Upper lobe of left lung (tissue), 6 donors: ENCODE data around the gene AHSG. TPM values are rescaled to one million over a fixed set of nuclear protein-coding genes. Genes with fewer than 3 reads are reported as not detected.

Experiments used
- ATAC-seq, 2 donors: fragments of 200-7000 bp; cut with Tn5 transposase; one replicate each; pipeline ENCODE4 v1.9.1; 2022; ENCODE audit warnings: mild to moderate bottlenecking in 2 of 2, moderate library complexity in 2 of 2; ENCODE audit not compliant: low FRiP score in 2 of 2
- DNase-seq, 2 donors: peaks; one replicate each; pipeline ENCODE4 v3.0.0-alpha.2; 2019 to 2020
- H3K27ac ChIP-seq, 4 donors: fragments of 200-600 bp; sonication (generic); one replicate each; pipeline ENCODE4 v1.5.1; 2016 to 2019
- H3K27me3 ChIP-seq, 4 donors: fragments of 200-600 bp; sonication (generic); one replicate each; pipeline ENCODE4 v1.5.1; 2017 to 2019
- H3K36me3 ChIP-seq, 4 donors: fragments of 200-600 bp; sonication (generic); one replicate each; pipeline ENCODE4 v1.5.1; 2016 to 2019
- H3K4me1 ChIP-seq, 4 donors: fragments of 200-600 bp; sonication (generic); one replicate each; pipeline ENCODE4 v1.5.1; 2018 to 2019
- H3K4me3 ChIP-seq, 4 donors: fragments of 200-600 bp; sonication (generic); one replicate each; pipeline ENCODE4 v1.5.1; 2017 to 2019; ENCODE audit warnings: mild to moderate bottlenecking in 2 of 4, moderate library complexity in 1 of 4
- H3K9me3 ChIP-seq, 4 donors: fragments of 200-600 bp; sonication (generic); one replicate each; pipeline ENCODE4 v1.5.1; 2018 to 2019
- EP300 ChIP-seq, 4 donors: sonication (generic); formaldehyde crosslinking; IDR thresholded peaks; one replicate each; pipeline ENCODE4 v1.5.1; 2017; ENCODE audit warnings: antibody characterized with exemption in 4 of 4, control low read depth in 2 of 4
- POLR2A ChIP-seq, 4 donors: fragments of 450-650 bp; IDR thresholded peaks; one replicate each; pipeline ENCODE4 v1.5.1; 2016 to 2017; ENCODE audit warnings: antibody characterized with exemption in 4 of 4, mild to moderate bottlenecking in 2 of 4
- POLR2AphosphoS5 ChIP-seq, 2 donors: sonication (generic); formaldehyde crosslinking; IDR thresholded peaks; one replicate each; pipeline ENCODE4 v1.5.1; 2017; ENCODE audit warnings: antibody characterized with exemption in 2 of 2
- WGBS, 2 donors: methylation state at CpG; one replicate each; pipeline ENCODE4 v1.1.5; 2017 to 2018; 5-methylcytosine and 5-hydroxymethylcytosine counted together
- total RNA-seq, 6 donors: library from RNA; depleted of rRNA in 4 of 6; stranded (reverse); fragments of >200 nt in 4 of 6; gene quantifications; one replicate each; pipeline versions ENCODE4 v1.1.0 to v1.2.1, GENCODE V29; 2016 to 2021
- TF ChIP-seq, protein P1 (sequence below), 6 experiments: fragments of 450-650 bp in 4 of 6; fragments of 200-600 bp in 2 of 6; sonication (generic) in 2 of 6; IDR thresholded peaks; one replicate each; pipeline ENCODE4 v1.5.1; 2016 to 2019; ENCODE audit warnings: antibody characterized with exemption in 6 of 6
- donor health status: DM: no; HTN: no; CAD: no; lungs with moderate emphysema.
- donor health status: DM: no; HTN: yes; CAD: no; lungs with severe emphysema.

AHSG gene
- total RNA-seq, 6 donors from 2014 or later, result 1.1 to 1.5 TPM; not detected in 4

DNA sequence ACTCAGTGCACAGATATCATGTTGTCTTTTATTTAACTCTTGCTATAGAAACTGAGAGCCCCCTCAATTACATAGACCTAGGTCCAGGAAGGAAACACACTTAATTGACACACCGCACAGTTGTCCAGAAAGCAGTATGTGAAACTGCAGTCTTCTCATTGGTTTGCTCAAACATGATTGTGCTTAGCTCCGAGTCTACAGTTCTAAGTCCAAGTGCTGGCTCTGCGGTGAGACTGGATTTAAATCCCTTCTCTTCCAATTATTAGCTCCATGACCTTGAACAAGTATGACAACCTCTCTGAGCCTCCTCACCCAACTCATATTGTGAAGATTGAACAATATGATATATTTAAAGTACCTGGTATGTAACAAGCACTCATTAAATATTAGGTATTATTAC is 19.0 kb upstream of the AHSG start:
- no peak overlapping the region for H3K27ac ChIP-seq
- WGBS, 2 donors, result 93 to 94% methylated on average over 3 of the region's 3 CpGs
- H3K9me3 ChIP-seq, result no peaks in the 10 kb centered on the region
- no peaks in the 10 kb centered on the region for H3K36me3 ChIP-seq
- no peaks in the 10 kb centered on the region for H3K4me1 ChIP-seq
- no peak overlapping the region for H3K4me3 ChIP-seq
- DNase-seq, result no peak
- ATAC-seq, result no peak
- H3K27me3 ChIP-seq, result no peaks in the 10 kb centered on the region
- TF ChIP-seq, protein P1, sequence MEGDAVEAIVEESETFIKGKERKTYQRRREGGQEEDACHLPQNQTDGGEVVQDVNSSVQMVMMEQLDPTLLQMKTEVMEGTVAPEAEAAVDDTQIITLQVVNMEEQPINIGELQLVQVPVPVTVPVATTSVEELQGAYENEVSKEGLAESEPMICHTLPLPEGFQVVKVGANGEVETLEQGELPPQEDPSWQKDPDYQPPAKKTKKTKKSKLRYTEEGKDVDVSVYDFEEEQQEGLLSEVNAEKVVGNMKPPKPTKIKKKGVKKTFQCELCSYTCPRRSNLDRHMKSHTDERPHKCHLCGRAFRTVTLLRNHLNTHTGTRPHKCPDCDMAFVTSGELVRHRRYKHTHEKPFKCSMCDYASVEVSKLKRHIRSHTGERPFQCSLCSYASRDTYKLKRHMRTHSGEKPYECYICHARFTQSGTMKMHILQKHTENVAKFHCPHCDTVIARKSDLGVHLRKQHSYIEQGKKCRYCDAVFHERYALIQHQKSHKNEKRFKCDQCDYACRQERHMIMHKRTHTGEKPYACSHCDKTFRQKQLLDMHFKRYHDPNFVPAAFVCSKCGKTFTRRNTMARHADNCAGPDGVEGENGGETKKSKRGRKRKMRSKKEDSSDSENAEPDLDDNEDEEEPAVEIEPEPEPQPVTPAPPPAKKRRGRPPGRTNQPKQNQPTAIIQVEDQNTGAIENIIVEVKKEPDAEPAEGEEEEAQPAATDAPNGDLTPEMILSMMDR (IDR thresholded peaks at IDR 0.05), result no peak
- no peak for TF ChIP-seq POLR2A (IDR thresholded peaks at IDR 0.05)

DNA sequence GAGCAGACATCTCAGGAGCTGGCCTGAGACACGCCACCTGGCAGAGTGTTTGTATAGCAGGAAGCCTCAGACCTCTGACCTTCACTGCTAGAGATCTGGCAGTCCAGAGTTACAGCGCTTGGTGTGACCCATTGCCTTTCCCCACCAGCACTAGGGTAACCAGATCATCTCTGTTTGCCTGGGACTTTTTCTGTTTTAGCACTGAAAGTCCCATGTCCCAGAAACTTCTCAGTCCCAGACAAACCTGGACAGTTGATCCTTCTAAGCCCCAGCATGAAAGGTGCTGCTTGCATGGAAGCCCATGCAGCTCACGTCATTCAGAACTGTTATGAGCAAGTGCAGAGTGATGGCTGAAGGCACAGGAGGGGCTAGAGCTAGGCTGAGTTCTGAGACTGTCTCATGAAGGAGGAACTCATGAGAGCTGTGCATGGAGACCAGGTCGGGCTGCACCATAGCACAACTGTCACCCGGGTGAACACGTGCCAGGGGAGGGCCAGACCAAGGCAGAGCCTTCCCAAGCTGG is 18.2 kb upstream of the AHSG start:
- Histone ChIP-seq H3K4me3 (no peak overlapping the region), H3K9me3 (no peaks in the 10 kb centered on the region), H3K4me1 (no peaks in the 10 kb centered on the region), H3K36me3 (no peaks in the 10 kb centered on the region), H3K27me3 (no peaks in the 10 kb centered on the region), H3K27ac (no peak overlapping the region)
- no peak for DNase-seq
- no peak for ATAC-seq
- TF ChIP-seq EP300 (IDR thresholded peaks at IDR 0.05) (no peak), POLR2A (IDR thresholded peaks at IDR 0.05) (no peak)
- TF ChIP-seq, protein P1 (IDR thresholded peaks at IDR 0.05), result no peak
- 73 to 81% methylated on average over 6 of the region's 6 CpGs for WGBS, 2 donors

DNA sequence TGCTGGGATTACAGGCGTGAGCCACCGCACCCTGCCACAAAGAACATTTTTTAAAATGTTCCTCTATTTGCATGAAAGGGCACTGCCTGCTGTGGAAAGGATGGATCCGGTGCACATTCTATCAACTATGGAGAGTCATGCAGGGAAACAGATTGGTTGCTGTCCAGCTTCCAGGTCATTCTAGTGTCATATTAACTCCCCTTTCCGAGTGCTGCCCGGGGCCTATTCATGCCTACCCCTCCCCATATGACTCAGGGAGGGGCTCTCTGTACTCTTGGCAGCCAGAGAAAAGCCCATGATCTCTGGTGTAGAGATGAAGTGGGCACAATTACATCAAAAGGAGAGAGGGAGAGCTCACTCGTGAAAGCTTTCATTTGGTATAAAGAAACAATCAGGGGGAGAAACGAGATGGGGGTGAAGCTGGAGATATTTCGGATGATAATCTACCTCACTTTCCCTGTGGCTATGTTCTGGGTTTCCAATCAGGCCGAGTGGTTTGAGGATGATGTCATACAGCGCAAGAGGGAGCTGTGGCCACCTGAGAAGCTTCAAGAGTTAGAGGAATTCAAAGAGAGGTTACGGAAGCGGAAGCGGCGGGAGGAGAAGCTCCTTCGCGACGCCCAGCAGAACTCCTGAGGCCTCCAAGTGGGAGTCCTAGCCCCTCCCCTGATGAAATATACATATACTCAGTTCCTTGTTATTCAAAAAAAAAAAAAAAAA is 16.1 kb upstream of the AHSG start:
- whole genome bisulfite sequencing, 2 donors, result 55 to 63% methylated on average over 17 of the region's 17 CpGs
- DNase-seq, result peak in 1 of 2 donors; percentile 77
- ATAC-seq, result peak; percentile 41 to 65

DNA sequence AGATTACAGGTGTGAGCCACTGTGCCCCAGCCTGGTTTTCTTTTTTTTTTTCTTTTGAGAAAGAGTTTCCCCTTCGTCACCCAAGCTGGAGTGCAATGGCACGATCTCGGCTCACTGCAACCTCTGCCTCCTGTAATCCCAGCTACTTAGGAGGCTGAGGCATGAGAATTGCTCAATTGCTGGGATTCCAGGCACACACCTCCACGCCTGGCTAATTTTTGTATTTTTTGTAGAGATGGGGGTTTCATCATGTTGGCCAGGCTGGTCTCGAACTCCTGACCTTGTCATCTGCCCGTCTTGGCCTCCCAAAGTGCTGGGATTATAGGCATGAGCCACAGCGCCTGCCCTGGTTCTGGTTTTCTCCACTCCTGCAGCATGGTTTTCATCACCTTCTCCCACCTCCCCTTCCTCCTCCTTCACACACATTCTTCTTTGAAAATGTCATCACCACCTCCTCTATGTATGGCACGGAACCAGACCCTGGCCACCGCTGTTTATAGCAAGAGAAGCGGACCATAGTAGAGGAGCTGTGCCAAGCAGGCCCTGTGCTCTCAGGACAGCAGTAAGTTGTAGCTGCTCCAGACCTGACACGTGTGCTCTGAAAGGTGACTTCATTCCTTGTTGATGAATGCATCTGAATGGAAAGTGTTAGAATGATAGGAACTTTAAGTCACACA is 14.6 kb upstream of the AHSG start:
- ATAC-seq, result no peak
- Histone ChIP-seq H3K9me3 (no peaks in the 10 kb centered on the region), H3K27me3 (no peaks in the 10 kb centered on the region), H3K36me3 (no peaks in the 10 kb centered on the region), H3K4me3 (no peak overlapping the region), H3K4me1 (no peaks in the 10 kb centered on the region), H3K27ac (no peak overlapping the region)
- DNase-seq, result no peak
- WGBS, 2 donors, result 81 to 83% methylated on average over 10 to 11 of the region's 11 CpGs
- TF ChIP-seq POLR2AphosphoS5 (IDR thresholded peaks at IDR 0.05) (no peak), POLR2A (IDR thresholded peaks at IDR 0.05) (no peak)
- TF ChIP-seq, protein P1 (IDR thresholded peaks at IDR 0.05), result no peak

More for the DNA sequence above, 16.1 kb upstream of the AHSG start:
- no peaks in the 10 kb centered on the region for H3K27me3 ChIP-seq
- TF ChIP-seq POLR2AphosphoS5 (IDR thresholded peaks at IDR 0.05), result no peak
- TF ChIP-seq, protein P1 (IDR thresholded peaks at IDR 0.05), result no peak
- no peak for TF ChIP-seq EP300 (IDR thresholded peaks at IDR 0.05)
- no peak for TF ChIP-seq POLR2A (IDR thresholded peaks at IDR 0.05)
- H3K27ac ChIP-seq, result no peak overlapping the region
- no peaks in the 10 kb centered on the region for H3K36me3 ChIP-seq
- H3K4me3 ChIP-seq, result no peak overlapping the region
- no peaks in the 10 kb centered on the region for H3K4me1 ChIP-seq
- H3K9me3 ChIP-seq, result no peaks in the 10 kb centered on the region
